Right kidney (tissue), 1 donor: ENCODE measurements around the gene OPN4.
A peak's percentile ranks its signal among the peaks of the same experiment; 100 is the strongest.

Source experiments
- DNase-seq: peaks from one replicate; pipeline ENCODE4 v3.0.0-alpha.2; 2016

OPN4 gene

DNA sequence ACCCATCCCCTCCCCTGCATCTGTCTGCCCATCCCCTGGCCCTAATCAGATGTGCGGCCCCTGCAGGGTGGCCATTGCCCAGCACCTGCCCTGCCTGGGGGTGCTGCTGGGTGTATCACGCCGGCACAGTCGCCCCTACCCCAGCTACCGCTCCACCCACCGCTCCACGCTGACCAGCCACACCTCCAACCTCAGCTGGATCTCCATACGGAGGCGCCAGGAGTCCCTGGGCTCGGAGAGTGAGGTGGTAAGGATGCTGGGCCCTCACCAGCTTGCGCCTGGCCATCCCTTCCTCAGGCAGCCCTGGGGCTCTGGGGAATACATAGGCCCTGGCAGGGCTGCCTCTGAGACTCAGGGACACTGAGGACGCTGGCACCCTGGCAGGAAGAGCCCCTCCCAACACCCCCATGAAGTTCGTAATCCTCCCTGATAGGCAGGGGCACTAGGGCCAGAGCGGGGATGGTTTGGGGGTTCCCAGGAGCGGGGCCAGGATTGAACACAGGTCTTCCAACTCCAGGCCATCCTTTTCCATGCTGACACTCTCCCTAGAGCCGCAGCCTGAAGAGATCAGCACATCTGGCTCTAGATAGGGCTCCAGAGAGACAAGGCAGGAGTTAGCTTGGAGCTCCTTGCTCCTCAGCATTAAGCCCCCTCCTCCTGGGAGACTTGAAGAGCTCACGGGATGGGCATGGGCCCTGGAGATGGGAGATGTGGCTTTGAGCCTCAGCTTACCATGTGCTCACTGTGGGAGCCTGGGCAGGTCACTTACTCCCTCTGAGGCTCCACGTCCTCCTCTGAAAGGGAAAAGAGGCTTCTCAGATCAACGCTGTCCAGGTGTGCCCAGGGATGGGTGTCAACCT is 8.1 kb downstream of the OPN4 start:
- no peak for DNase-seq

GRCh38 chr10:86663046-86663345 is 8.6 kb downstream of the OPN4 start:
- no peak for DNase-seq

- no peak for DNase-seq
Measured at GRCh38 chr10:86663576-86664339, 9.4 kb downstream of the OPN4 start.

DNA sequence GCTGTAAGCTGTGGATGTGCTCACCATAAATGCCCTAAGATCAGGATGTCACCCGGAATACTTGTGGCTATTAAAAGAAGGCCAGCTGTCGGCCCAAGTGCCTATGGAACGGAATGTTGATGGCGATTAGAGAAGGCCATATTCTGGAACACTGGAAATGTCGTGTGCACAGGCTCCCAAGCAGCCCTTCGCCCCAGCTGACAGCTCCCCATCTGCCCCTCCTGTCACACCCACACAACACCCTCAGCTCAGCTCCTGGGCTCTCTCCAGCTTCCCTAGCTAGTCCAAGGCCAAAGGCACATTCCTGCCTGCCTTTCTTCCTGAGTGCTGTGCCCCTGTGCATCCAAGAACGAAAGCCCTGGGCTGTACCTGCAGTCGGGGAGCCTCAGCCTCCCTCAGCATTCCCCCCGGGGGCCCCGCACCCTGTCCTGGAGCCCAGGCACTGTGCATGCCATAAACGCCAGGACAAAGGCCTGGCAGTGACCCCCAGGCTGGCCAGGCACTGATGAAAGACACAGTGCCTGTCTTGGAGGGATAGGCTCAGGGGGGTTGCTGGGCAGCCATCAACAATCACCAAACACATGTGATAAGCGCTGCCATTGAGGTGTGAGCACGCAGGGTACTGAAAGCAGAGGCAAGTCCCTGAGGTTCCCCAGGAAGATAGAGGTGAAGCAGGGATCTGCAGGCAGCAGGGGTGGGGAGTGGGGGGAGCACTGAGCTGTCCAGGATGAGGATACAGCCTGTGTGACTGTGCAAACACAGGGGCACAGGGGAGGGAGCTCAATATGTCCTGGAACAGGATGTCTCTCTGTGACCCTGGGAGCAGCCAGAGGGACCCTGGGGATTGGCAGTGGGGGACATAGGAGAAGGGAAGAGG is 10.2 kb downstream of the OPN4 start:
- DNase-seq = no peak

DNA sequence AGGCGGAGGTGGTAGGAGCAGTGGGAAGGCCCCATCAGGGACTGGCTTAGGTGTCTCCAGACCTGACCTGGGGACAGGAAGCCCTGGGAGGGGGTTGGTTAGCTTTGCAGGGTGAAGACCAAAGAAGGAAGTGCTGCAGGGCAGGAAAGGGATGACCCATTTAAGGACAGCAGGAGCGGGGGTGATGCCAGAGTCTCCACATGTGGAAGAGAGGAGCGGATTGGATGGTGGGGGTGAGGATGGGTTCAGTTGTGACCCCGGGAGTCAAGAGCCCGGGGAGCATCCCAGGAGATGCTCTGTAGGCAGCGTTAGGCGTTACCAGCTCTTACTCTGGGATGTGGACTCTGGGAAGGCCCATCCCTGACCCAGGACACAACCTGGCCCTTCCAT is 10.9 kb downstream of the OPN4 start:
- no peak for DNase-seq

GRCh38 chr10:86665868-86666267 is 11.5 kb downstream of the OPN4 start:
- no peak for DNase-seq

DNA sequence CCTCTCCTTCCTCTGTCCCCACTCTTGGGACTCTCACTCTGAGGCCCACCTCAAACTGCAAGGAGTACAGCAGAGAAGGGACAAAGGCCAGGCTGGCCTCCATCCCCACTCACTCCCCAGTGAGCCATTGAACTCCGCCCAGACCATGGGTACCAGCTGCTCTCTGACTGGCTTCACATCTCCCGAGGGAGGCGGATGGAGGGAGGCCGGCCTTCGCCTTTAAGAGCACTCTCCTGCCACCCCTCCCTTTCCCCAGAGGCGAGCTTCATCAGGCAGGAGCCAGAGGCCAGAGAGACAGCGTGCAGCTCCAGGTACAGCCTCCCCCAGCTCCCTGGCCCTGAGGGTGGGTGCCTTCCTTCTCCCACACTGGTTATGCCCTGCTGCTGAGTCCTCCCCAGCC is 12.2 kb downstream of the OPN4 start:
- no peak for DNase-seq

GRCh38 chr10:86667421-86668181 is 13.3 kb downstream of the OPN4 start:
- no peak for DNase-seq

DNA sequence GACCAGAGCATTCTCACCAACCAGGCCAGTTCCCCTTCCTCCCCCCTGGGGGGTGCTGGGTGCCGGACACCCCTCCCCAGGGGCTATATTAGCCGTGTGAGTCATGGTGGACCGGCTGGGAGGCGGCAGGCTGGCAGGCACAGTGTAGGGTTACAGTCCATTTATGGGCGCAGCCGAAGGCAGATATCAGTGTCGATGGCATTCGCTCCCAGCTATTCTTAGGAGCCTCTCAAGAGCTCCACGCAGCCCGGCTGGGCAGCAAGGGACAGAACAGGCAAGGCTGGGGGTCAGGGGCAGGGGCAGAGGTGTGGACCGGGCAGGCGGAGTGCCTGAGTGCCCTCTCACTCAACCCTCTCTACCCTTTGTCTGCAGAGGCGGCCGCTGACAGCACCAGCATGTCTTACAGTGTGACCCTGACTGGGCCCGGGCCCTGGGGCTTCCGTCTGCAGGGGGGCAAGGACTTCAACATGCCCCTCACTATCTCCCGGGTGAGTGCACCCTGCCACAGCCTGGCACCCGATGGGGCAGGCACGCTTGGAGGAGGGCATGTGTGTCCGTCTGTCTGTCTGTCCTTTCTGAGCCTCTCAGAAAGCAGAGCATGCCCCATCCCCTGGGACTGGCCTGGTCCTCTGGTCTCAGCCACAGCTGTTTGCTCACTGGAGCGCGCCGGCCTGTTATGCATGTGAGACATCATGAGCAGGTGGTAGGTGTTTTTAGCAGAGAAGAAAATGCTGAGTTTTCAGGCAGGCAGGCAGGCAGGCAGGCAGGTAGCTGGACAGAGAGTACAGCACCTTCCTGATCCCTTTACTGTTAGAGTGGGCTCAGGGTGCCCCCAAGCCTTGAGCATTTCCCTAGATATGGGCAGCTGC is 14.2 kb downstream of the OPN4 start, which contains the start of gene LDB3:
LDB3 (plus strand) TSS at position 215 of the 869 bp plus-strand sequence; CDS start at position 396, 181 bp downstream.
- peak; percentile 62 for DNase-seq

- DNase-seq = no peak
Measured at GRCh38 chr10:86670290-86670811, 16.0 kb downstream of the OPN4 start.

GRCh38 chr10:86670876-86671275 is 16.5 kb downstream of the OPN4 start:
- DNase-seq = no peak

GRCh38 chr10:86671419-86671818 is 17.1 kb downstream of the OPN4 start:
- no peak for DNase-seq

GRCh38 chr10:86671985-86672710 is 17.8 kb downstream of the OPN4 start:
- peak; percentile 52 for DNase-seq

- DNase-seq = no peak
Measured at GRCh38 chr10:86673216-86673826, 19.0 kb downstream of the OPN4 start.

GRCh38 chr10:86673827-86674581 is 19.7 kb downstream of the OPN4 start:
- DNase-seq = peak; percentile 44

DNA sequence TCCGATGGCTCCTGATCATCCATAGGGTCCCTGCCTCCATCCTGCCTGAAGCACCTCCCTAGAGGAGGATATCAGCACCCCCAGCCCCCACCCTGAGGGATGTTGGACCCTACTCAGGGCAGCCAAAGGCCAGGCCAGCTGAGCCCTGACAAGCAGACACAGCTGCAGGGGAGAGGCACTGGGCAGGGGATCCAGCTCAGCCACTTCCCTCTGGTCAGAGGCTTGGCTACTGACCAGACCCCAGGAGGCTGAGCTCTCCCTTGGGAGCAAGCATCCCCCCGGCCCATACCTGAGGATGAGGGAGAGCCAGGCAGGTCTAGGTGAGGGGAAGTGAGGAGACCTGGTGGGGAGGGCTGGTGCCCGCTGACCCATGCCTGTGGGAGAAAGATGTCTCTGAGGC is 20.6 kb downstream of the OPN4 start:
- DNase-seq = no peak

GRCh38 chr10:86677374-86677773 is 23.0 kb downstream of the OPN4 start:
- no peak for DNase-seq

- no peak for DNase-seq
Measured at GRCh38 chr10:86678999-86679792, 24.8 kb downstream of the OPN4 start.
